ENCODE measurements around the gene SPEN. TPM values are rescaled to one million over a fixed set of nuclear protein-coding genes. Genes with fewer than 3 reads are reported as not detected.

SPEN gene
- total and polyA plus RNA-seq, 9 of the 15 experiments (the other 6 are each of a cell fraction or from before 2014, with no cell fraction given): 5.7 to 87.5 (median 27.2) TPM

- TF ChIP-seq CTCFL (IDR thresholded peaks at IDR 0.05; ENCODE audit: borderline replicate concordance, insufficient read depth, low read depth, low read length, poor library complexity, severe bottlenecking): no peak
- no peak for TF ChIP-seq KAT2B (IDR thresholded peaks at IDR 0.05; ENCODE audit: low read depth, low read length)
- peak; percentile 6; the same call in 1 of the 2 replicates for TF ChIP-seq CREB1 (IDR thresholded peaks at IDR 0.05)
- peak; percentile 54; the same call in 1 of the 2 replicates for TF ChIP-seq CREB1 (CRISPR knock-in tag; IDR thresholded peaks at IDR 0.05)
- TF ChIP-seq, protein P1, sequence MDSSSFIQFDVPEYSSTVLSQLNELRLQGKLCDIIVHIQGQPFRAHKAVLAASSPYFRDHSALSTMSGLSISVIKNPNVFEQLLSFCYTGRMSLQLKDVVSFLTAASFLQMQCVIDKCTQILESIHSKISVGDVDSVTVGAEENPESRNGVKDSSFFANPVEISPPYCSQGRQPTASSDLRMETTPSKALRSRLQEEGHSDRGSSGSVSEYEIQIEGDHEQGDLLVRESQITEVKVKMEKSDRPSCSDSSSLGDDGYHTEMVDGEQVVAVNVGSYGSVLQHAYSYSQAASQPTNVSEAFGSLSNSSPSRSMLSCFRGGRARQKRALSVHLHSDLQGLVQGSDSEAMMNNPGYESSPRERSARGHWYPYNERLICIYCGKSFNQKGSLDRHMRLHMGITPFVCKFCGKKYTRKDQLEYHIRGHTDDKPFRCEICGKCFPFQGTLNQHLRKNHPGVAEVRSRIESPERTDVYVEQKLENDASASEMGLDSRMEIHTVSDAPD (CRISPR knock-in tag; IDR thresholded peaks at IDR 0.05): no peak
- no peak for TF ChIP-seq CCAR2 (IDR thresholded peaks at IDR 0.05; ENCODE audit: low read depth, low read length)
- TF ChIP-seq MCM3 (IDR thresholded peaks at IDR 0.05): no peak
- peak; percentile 6; the same call in 1 of the 2 replicates for TF ChIP-seq MGA (IDR thresholded peaks at IDR 0.05)
- TF ChIP-seq MAFF (IDR thresholded peaks at IDR 0.05; ENCODE audit: low read length): no peak
- 0 out of 2 replicates have a peak, but pooled peaks have one; percentile 33 for TF ChIP-seq NFIC (IDR thresholded peaks at IDR 0.05)
- no peak for TF ChIP-seq KAT8 (IDR thresholded peaks at IDR 0.05; ENCODE audit: low read depth)
- TF ChIP-seq PPARD (CRISPR knock-in tag; IDR thresholded peaks at IDR 0.05): no peak
- TF ChIP-seq ZFPM2 (CRISPR knock-in tag; IDR thresholded peaks at IDR 0.05): no peak
Measured at GRCh38 chr1:15847100-15847892, at the start of gene SPEN (continued).

Measured in K562 (cell line).